HepG2 (cell line): Measurements from ENCODE around the gene PDIA4.

ENCODE experiments used
- KMT2A ChIP-seq: sonication (generic); formaldehyde crosslinking; IDR thresholded peaks from 2 replicates; pipeline ENCODE4 v1.4.0; 2020; ENCODE audit warnings: missing genetic modification reagents
- ZC3H4 ChIP-seq: sonication (generic); formaldehyde crosslinking; IDR thresholded peaks from 2 replicates; pipeline ENCODE4 v1.4.0; 2020; ENCODE audit warnings: missing genetic modification reagents, borderline replicate concordance

DNA sequence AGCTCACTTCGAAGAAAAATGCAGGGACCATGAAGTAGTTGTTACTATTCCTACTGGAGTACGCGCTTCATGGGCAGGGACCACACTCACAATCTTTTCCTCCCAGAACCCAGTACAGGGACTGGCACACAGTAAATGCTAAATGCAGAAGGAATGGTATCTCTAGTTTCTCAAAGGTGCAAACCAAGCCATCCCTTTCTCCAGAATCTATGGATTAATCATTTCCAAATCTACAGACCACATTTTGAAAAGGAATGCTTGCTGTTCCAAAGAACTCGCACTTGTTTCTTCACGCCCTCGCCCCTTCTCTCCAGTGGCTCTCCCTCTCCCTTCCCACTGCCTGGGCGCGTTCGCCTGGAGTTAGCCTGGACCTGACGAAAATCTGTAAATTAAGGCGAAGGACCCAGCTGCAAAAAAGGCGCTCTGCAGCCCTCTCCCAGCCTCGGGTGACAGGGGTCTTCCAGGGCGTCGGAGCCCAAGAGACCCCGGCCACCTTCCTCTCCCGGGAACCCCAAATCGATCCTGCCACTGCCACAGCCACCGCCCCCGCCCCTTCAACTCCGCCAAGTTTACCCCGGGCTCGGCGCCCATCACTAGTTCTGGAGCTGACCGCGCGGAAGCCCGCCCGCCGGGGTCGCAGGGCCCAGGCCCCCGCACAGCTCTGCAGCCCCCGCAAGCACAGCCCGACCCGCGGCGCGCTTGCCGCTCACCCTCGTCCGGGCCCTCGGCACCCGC, 527 bp downstream of the PDIA4 start:
- TF ChIP-seq KMT2A (CRISPR knock-in tag) (no peak), ZC3H4 (CRISPR knock-in tag) (no peak)
